ENCODE measurements around the gene USP22.

USP22 gene

GRCh38 chr17:20975566-20975965 lies 67.2 kb downstream of the USP22 start:
- Histone ChIP-seq H3K9me3 (ENCODE audit: control insufficient read depth, insufficient read depth, low read length) (no peaks in the 10 kb centered on the region), H3K27me3 (ENCODE audit: control insufficient read depth, insufficient read depth, low read length) (no peaks in the 10 kb centered on the region), H3K4me1 (ENCODE audit: control insufficient read depth, insufficient read depth, low read length) (no peaks in the 10 kb centered on the region), H3K4me3 (ENCODE audit: low read length) (no peak overlapping the region), H3K27ac (ENCODE audit: low read length) (no peak overlapping the region), H3K36me3 (ENCODE audit: control insufficient read depth, insufficient read depth, low read length) (no peaks in the 10 kb centered on the region)
- no peak for DNase-seq (ENCODE audit: low read depth, low spot score)
- WGBS (ENCODE audit: insufficient coverage, insufficient read length): no CpG with 5 or more reads among the region's 1 CpG

DNA sequence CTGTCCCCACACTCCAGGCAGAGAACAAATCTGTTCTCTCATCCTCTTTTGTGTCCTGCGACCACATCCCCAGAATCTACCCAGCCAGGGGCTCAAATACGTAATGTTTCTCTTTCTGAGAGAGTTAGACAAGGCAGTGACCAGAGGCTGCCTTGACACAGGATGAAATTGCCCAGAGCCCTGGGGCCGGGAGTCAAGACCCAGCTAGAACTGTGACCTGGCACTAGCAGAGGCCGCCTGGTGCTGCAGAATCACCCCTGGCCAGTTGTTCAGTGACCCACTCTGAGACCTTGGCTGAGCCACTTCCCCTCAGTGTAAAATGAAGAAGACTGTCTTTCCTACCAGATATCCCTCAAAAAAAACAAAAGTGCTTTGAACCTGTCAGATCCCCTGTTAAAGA lies 72.5 kb downstream of the USP22 start:
- Histone ChIP-seq H3K9me3 (ENCODE audit: control insufficient read depth, insufficient read depth, low read length) (no peaks in the 10 kb centered on the region), H3K36me3 (ENCODE audit: control insufficient read depth, insufficient read depth, low read length) (no peaks in the 10 kb centered on the region), H3K27ac (ENCODE audit: low read length) (no peak overlapping the region), H3K4me1 (ENCODE audit: control insufficient read depth, insufficient read depth, low read length) (no peaks in the 10 kb centered on the region), H3K27me3 (ENCODE audit: control insufficient read depth, insufficient read depth, low read length) (no peaks in the 10 kb centered on the region), H3K4me3 (ENCODE audit: low read length) (no peak overlapping the region)
- no peak for DNase-seq (ENCODE audit: low read depth, low spot score)
- no CpG with 5 or more reads among the region's 4 CpGs for WGBS (ENCODE audit: insufficient coverage, insufficient read length)

DNA sequence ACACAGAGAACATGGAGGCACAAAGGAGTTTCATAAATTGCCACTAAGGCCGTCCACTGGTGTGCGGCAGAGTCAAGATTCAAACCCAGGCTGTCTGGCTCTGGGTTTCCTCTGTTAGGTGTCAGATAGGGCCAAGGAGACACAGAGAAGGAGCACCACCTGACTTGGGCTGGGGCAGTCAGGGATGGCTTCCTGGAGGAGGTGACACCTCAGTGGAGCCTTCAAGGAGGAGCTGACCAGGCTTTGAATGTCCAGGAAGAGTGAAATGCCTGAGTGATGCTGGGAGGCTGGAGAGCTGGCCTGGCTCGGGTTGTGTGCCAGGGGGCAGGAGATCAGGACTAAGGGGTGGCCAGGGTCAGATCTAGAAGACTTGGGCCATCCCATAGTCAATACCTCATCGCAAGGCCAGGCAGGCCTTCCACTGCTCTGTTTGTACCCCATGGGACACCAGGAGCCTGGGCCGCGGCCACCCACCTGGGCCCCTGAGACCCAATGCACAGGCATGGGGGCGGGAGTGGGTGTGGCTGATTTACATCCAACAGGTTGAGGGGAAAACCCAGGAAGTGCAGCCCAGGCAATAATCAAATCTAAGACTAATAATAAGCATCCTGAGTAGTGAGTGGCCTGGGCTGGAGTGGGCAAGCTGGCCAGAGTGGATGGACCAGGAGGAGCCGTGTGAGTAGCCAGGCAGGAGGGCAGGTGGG lies 73.7 kb downstream of the USP22 start:
- DNase-seq (ENCODE audit: low read depth, low spot score): no peak
- Histone ChIP-seq H3K4me1 (ENCODE audit: control insufficient read depth, insufficient read depth, low read length) (no peaks in the 10 kb centered on the region), H3K36me3 (ENCODE audit: control insufficient read depth, insufficient read depth, low read length) (no peaks in the 10 kb centered on the region), H3K4me3 (ENCODE audit: low read length) (no peak overlapping the region), H3K9me3 (ENCODE audit: control insufficient read depth, insufficient read depth, low read length) (no peaks in the 10 kb centered on the region), H3K27ac (ENCODE audit: low read length) (no peak overlapping the region), H3K27me3 (ENCODE audit: control insufficient read depth, insufficient read depth, low read length) (no peaks in the 10 kb centered on the region)
- no CpG with 5 or more reads among the region's 8 CpGs for WGBS (ENCODE audit: insufficient coverage, insufficient read length)

- Histone ChIP-seq H3K9me3 (ENCODE audit: control insufficient read depth, insufficient read depth, low read length) (no peaks in the 10 kb centered on the region), H3K27me3 (ENCODE audit: control insufficient read depth, insufficient read depth, low read length) (no peaks in the 10 kb centered on the region), H3K4me1 (ENCODE audit: control insufficient read depth, insufficient read depth, low read length) (no peaks in the 10 kb centered on the region), H3K36me3 (ENCODE audit: control insufficient read depth, insufficient read depth, low read length) (no peaks in the 10 kb centered on the region), H3K27ac (ENCODE audit: low read length) (no peak overlapping the region), H3K4me3 (ENCODE audit: low read length) (no peak overlapping the region)
- DNase-seq (ENCODE audit: low read depth, low spot score): no peak
- no CpG with 5 or more reads among the region's 3 CpGs for WGBS (ENCODE audit: insufficient coverage, insufficient read length)
These were observed 75.0 kb downstream of the USP22 start for GRCh38 chr17:20967776-20968175.

GRCh38 chr17:20966870-20967269 lies 75.9 kb downstream of the USP22 start:
- Histone ChIP-seq H3K36me3 (ENCODE audit: control insufficient read depth, insufficient read depth, low read length) (no peaks in the 10 kb centered on the region), H3K9me3 (ENCODE audit: control insufficient read depth, insufficient read depth, low read length) (no peaks in the 10 kb centered on the region), H3K27ac (ENCODE audit: low read length) (no peak overlapping the region), H3K4me1 (ENCODE audit: control insufficient read depth, insufficient read depth, low read length) (no peaks in the 10 kb centered on the region), H3K4me3 (ENCODE audit: low read length) (no peak overlapping the region), H3K27me3 (ENCODE audit: control insufficient read depth, insufficient read depth, low read length) (no peaks in the 10 kb centered on the region)
- DNase-seq (ENCODE audit: low read depth, low spot score): no peak
- no CpG with 5 or more reads among the region's 2 CpGs for WGBS (ENCODE audit: insufficient coverage, insufficient read length)

GRCh38 chr17:20965492-20965891 lies 77.3 kb downstream of the USP22 start:
- Histone ChIP-seq H3K27me3 (ENCODE audit: control insufficient read depth, insufficient read depth, low read length) (no peaks in the 10 kb centered on the region), H3K4me3 (ENCODE audit: low read length) (no peak overlapping the region), H3K4me1 (ENCODE audit: control insufficient read depth, insufficient read depth, low read length) (no peaks in the 10 kb centered on the region; the same call in 1 of the 2 replicates), H3K27ac (ENCODE audit: low read length) (no peak overlapping the region), H3K36me3 (ENCODE audit: control insufficient read depth, insufficient read depth, low read length) (no peaks in the 10 kb centered on the region), H3K9me3 (ENCODE audit: control insufficient read depth, insufficient read depth, low read length) (no peaks in the 10 kb centered on the region)
- no peak for DNase-seq (ENCODE audit: low read depth, low spot score)
- WGBS (ENCODE audit: insufficient coverage, insufficient read length): no CpG with 5 or more reads among the region's 1 CpG

DNA sequence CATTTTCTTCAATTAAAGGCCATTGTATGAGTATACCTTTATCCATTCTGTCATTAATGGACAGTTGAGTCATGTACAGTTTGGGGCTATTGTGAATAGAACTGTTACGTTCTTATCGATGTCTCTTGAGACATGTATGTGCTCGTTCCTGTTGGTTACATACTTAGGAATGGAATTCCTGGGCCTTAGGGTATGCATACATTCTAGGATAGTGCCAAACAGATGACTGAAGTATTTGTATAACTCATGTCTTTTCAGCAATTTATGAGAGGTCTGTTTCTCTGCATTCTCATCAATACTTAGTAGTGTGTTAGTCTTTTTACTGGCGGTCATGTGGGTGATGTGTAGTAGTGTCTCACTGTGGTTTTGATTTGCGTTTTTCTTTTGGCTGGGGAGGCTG lies 81.2 kb downstream of the USP22 start:
- no peak for DNase-seq (ENCODE audit: low read depth, low spot score)
- WGBS (ENCODE audit: insufficient coverage, insufficient read length): no CpG with 5 or more reads among the region's 5 CpGs
- Histone ChIP-seq H3K27me3 (ENCODE audit: control insufficient read depth, insufficient read depth, low read length) (no peaks in the 10 kb centered on the region), H3K4me1 (ENCODE audit: control insufficient read depth, insufficient read depth, low read length) (no peaks in the 10 kb centered on the region; the same call in 1 of the 2 replicates), H3K27ac (ENCODE audit: low read length) (no peak overlapping the region), H3K9me3 (ENCODE audit: control insufficient read depth, insufficient read depth, low read length) (no peaks in the 10 kb centered on the region), H3K4me3 (ENCODE audit: low read length) (no peak overlapping the region), H3K36me3 (ENCODE audit: control insufficient read depth, insufficient read depth, low read length) (no peaks in the 10 kb centered on the region)

- H3K9me3 ChIP-seq (ENCODE audit: control insufficient read depth, insufficient read depth, low read length): no peaks in the 10 kb centered on the region
- no peaks in the 10 kb centered on the region; the same call in 1 of the 2 replicates for H3K4me1 ChIP-seq (ENCODE audit: control insufficient read depth, insufficient read depth, low read length)
- no peak overlapping the region for H3K4me3 ChIP-seq (ENCODE audit: low read length)
- H3K36me3 ChIP-seq (ENCODE audit: control insufficient read depth, insufficient read depth, low read length): no peaks in the 10 kb centered on the region; the same call in 1 of the 2 replicates
- no peak overlapping the region for H3K27ac ChIP-seq (ENCODE audit: low read length)
- no peak for DNase-seq (ENCODE audit: low read depth, low spot score)
- no CpG with 5 or more reads among the region's 7 CpGs for WGBS (ENCODE audit: insufficient coverage, insufficient read length)
- no peaks in the 10 kb centered on the region for H3K27me3 ChIP-seq (ENCODE audit: control insufficient read depth, insufficient read depth, low read length)
These were observed 81.9 kb downstream of the USP22 start for GRCh38 chr17:20960871-20961270.

- WGBS (ENCODE audit: insufficient coverage, insufficient read length): no CpG with 5 or more reads among the region's 6 CpGs
- Histone ChIP-seq H3K36me3 (ENCODE audit: control insufficient read depth, insufficient read depth, low read length) (no peaks in the 10 kb centered on the region; the same call in 1 of the 2 replicates), H3K27me3 (ENCODE audit: control insufficient read depth, insufficient read depth, low read length) (no peaks in the 10 kb centered on the region), H3K4me3 (ENCODE audit: low read length) (no peak overlapping the region), H3K4me1 (ENCODE audit: control insufficient read depth, insufficient read depth, low read length) (no peaks in the 10 kb centered on the region), H3K9me3 (ENCODE audit: control insufficient read depth, insufficient read depth, low read length) (no peaks in the 10 kb centered on the region), H3K27ac (ENCODE audit: low read length) (no peak overlapping the region)
- DNase-seq (ENCODE audit: low read depth, low spot score): no peak
These were observed 87.1 kb downstream of the USP22 start for GRCh38 chr17:20955427-20956323.

DNA sequence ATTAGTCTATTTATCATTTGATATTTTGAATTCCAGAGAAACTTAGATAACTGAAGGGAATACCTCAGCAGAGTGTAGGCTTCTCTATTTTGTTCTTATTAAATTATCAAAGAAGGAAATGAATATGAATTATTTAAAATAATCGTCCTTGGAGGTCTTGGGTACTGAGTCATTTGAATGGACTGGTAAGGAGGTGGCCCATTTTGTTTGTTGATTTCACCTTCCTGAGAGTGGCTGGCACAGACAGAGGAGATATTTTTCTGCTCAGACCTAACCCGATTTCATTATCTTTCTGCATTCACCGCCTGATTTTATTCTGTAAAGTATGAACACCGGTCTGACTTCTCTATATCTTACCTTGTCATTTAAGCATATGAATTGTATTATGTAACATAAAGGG lies 88.0 kb downstream of the USP22 start:
- 100% methylated on average over 1 of the region's 4 CpGs for WGBS (ENCODE audit: insufficient coverage, insufficient read length)

More for the DNA sequence above, 88.0 kb downstream of the USP22 start:
- Histone ChIP-seq H3K4me3 (ENCODE audit: low read length) (no peak overlapping the region), H3K36me3 (ENCODE audit: control insufficient read depth, insufficient read depth, low read length) (no peaks in the 10 kb centered on the region; the same call in 1 of the 2 replicates), H3K27ac (ENCODE audit: low read length) (no peak overlapping the region), H3K27me3 (ENCODE audit: control insufficient read depth, insufficient read depth, low read length) (no peaks in the 10 kb centered on the region), H3K9me3 (ENCODE audit: control insufficient read depth, insufficient read depth, low read length) (no peaks in the 10 kb centered on the region), H3K4me1 (ENCODE audit: control insufficient read depth, insufficient read depth, low read length) (no peaks in the 10 kb centered on the region)
- no peak for DNase-seq (ENCODE audit: low read depth, low spot score)

Measured in iPS DF 6.9 (cell line).